Measurements from ENCODE around the gene KCND2.
"Not testable (repeated sequence)": the region's sequence is repeated elsewhere in the genome, so short reads cannot be mapped to it uniquely, and the experiment has no call there.

Gene KCND2

GRCh38 chr7:120272701-120273475 is at the start of gene KCND2:
KCND2 (plus strand) TSS chr7:120273175.
- no peak for DNase-seq (ENCODE audit: low read depth)

- DNase-seq (ENCODE audit: low read depth): no peak
These were observed 46.8 kb upstream of the KCND2 start for GRCh38 chr7:120226188-120226587.

GRCh38 chr7:120227255-120227654 is 45.7 kb upstream of the KCND2 start:
- DNase-seq (ENCODE audit: low read depth): no peak

GRCh38 chr7:120229084-120229483 is 43.9 kb upstream of the KCND2 start:
- DNase-seq (ENCODE audit: low read depth): no peak

GRCh38 chr7:120233338-120233737 is 39.6 kb upstream of the KCND2 start:
- DNase-seq (ENCODE audit: low read depth): no peak

GRCh38 chr7:120240350-120240749 is 32.6 kb upstream of the KCND2 start:
- not testable (repeated sequence) for DNase-seq (ENCODE audit: low read depth)

- DNase-seq (ENCODE audit: low read depth): no peak
These were observed 31.0 kb upstream of the KCND2 start for GRCh38 chr7:120241973-120242372.

GRCh38 chr7:120254845-120255244 is 18.1 kb upstream of the KCND2 start:
- DNase-seq (ENCODE audit: low read depth): no peak

- DNase-seq (ENCODE audit: low read depth): no peak
These were observed 16.5 kb upstream of the KCND2 start for GRCh38 chr7:120256344-120257070.

- no peak for DNase-seq (ENCODE audit: low read depth)
These were observed 13.6 kb upstream of the KCND2 start for GRCh38 chr7:120259386-120259785.

- no peak for DNase-seq (ENCODE audit: low read depth)
These were observed 12.9 kb upstream of the KCND2 start for GRCh38 chr7:120260111-120260510.

GRCh38 chr7:120272261-120272660 is 714 bp upstream of the KCND2 start:
- no peak for DNase-seq (ENCODE audit: low read depth)

GRCh38 chr7:120273476-120273975 is 551 bp downstream of the KCND2 start:
- DNase-seq (ENCODE audit: low read depth): no peak

- no peak for DNase-seq (ENCODE audit: low read depth)
These were observed 1.5 kb downstream of the KCND2 start for GRCh38 chr7:120274482-120274881.

GRCh38 chr7:120274899-120275298 is 1.9 kb downstream of the KCND2 start:
- no peak for DNase-seq (ENCODE audit: low read depth)

- no peak for DNase-seq (ENCODE audit: low read depth)
These were observed 3.7 kb downstream of the KCND2 start for GRCh38 chr7:120276720-120277119.

- DNase-seq (ENCODE audit: low read depth): no peak
These were observed 5.8 kb downstream of the KCND2 start for GRCh38 chr7:120278773-120279172.

GRCh38 chr7:120280743-120281142 is 7.8 kb downstream of the KCND2 start:
- no peak for DNase-seq (ENCODE audit: low read depth)

GRCh38 chr7:120293027-120293426 is 20.1 kb downstream of the KCND2 start:
- DNase-seq (ENCODE audit: low read depth): no peak

- no peak for DNase-seq (ENCODE audit: low read depth)
These were observed 29.2 kb downstream of the KCND2 start for GRCh38 chr7:120302190-120302589.

GRCh38 chr7:120303105-120303504 is 30.1 kb downstream of the KCND2 start:
- no peak for DNase-seq (ENCODE audit: low read depth)

- no peak for DNase-seq (ENCODE audit: low read depth)
These were observed 31.7 kb downstream of the KCND2 start for GRCh38 chr7:120304674-120305073.

- DNase-seq (ENCODE audit: low read depth): no peak
These were observed 35.1 kb downstream of the KCND2 start for GRCh38 chr7:120307991-120308545.
